ENCODE results near the gene DLL3.

DLL3 gene

GRCh38 chr19:39518975-39519374 lies 20.2 kb downstream of the DLL3 start:
- DNase-seq: no peak

- no peak for DNase-seq
These were observed 22.1 kb downstream of the DLL3 start for GRCh38 chr19:39520541-39521484.

- DNase-seq: no peak
These were observed 25.7 kb downstream of the DLL3 start for GRCh38 chr19:39524495-39524894.

- DNase-seq: no peak
These were observed 26.5 kb downstream of the DLL3 start for GRCh38 chr19:39525205-39525604.

GRCh38 chr19:39531834-39532232 lies 33.1 kb downstream of the DLL3 start:
- DNase-seq: no peak

GRCh38 chr19:39532233-39533002 lies 33.7 kb downstream of the DLL3 start, which contains the start of gene EID2B:
Gene EID2B, minus strand, starts transcription at chr19:39532852. Its CDS starts 50 bp downstream, at chr19:39532802.
- DNase-seq: peak; percentile 87

- no peak for DNase-seq
These were observed 34.3 kb downstream of the DLL3 start for GRCh38 chr19:39533003-39533512.

- DNase-seq: no peak
These were observed 35.0 kb downstream of the DLL3 start for GRCh38 chr19:39533791-39534190.

- DNase-seq: no peak
These were observed 40.4 kb downstream of the DLL3 start for GRCh38 chr19:39539165-39539517.

GRCh38 chr19:39539518-39540332 lies 41.0 kb downstream of the DLL3 start, which contains the start of gene EID2:
Gene EID2, minus strand, starts transcription at chr19:39540161. Its CDS starts 82 bp downstream, at chr19:39540079.
- peak; percentile 85 for DNase-seq

GRCh38 chr19:39540333-39540673 lies 41.6 kb downstream of the DLL3 start:
- no peak for DNase-seq

GRCh38 chr19:39542206-39542605 lies 43.5 kb downstream of the DLL3 start:
- DNase-seq: no peak

GRCh38 chr19:39543477-39543857 lies 44.7 kb downstream of the DLL3 start:
- no peak for DNase-seq

GRCh38 chr19:39544226-39544903 lies 45.6 kb downstream of the DLL3 start:
- no peak for DNase-seq

GRCh38 chr19:39544911-39545310 lies 46.2 kb downstream of the DLL3 start:
- DNase-seq: no peak

- DNase-seq: no peak
These were observed 47.9 kb downstream of the DLL3 start for GRCh38 chr19:39546599-39546998.

- no peak for DNase-seq
These were observed 51.5 kb downstream of the DLL3 start for GRCh38 chr19:39550197-39550596.

GRCh38 chr19:39553082-39553652 lies 54.4 kb downstream of the DLL3 start:
- no peak for DNase-seq

GRCh38 chr19:39554701-39555311 lies 56.1 kb downstream of the DLL3 start:
- no peak for DNase-seq

- no peak for DNase-seq
These were observed 57.1 kb downstream of the DLL3 start for GRCh38 chr19:39555883-39556282.
